HCT116 (cell line): ENCODE results near the gene MLLT3.

Source experiments
- ELF1 ChIP-seq: IDR thresholded peaks from 2 replicates; pipeline ENCODE4 v1.6.1; 2012; ENCODE audit warnings: low read depth, borderline replicate concordance
- EZH2 ChIP-seq: fragments of 200-600 bp; sonication (generic); IDR thresholded peaks from 2 replicates; pipeline ENCODE4 v1.6.1; 2017; ENCODE audit warnings: antibody characterized with exemption, mixed run types
- EZH2phosphoT487 ChIP-seq: fragments of 200-600 bp; IDR thresholded peaks from 2 replicates; pipeline ENCODE4 v1.6.1; 2018; ENCODE audit warnings: antibody characterized with exemption, borderline replicate concordance
- FOSL1 ChIP-seq: IDR thresholded peaks from 2 replicates; pipeline ENCODE4 v1.6.1; 2012; ENCODE audit warnings: low read depth
- JUND ChIP-seq: IDR thresholded peaks from 2 replicates; pipeline ENCODE4 v1.6.1; 2012
- POLR2A ChIP-seq: IDR thresholded peaks from 2 replicates; pipeline ENCODE4 v1.7.0; 2011; ENCODE audit warnings: borderline replicate concordance; ENCODE audit not compliant: insufficient read depth, insufficient read length; ENCODE audit errors: extremely low read depth
- POLR2AphosphoS5 ChIP-seq: IDR thresholded peaks from 2 replicates; pipeline ENCODE4 v1.6.1; 2011; ENCODE audit warnings: mild to moderate bottlenecking, low read depth, low read length, moderate library complexity
- RAD21 ChIP-seq: IDR thresholded peaks from 2 replicates; pipeline ENCODE4 v1.6.1; 2012; ENCODE audit warnings: low read depth, mild to moderate bottlenecking
- TCF7L2 ChIP-seq: IDR thresholded peaks from 2 replicates; pipeline ENCODE4 v1.7.0; 2011; ENCODE audit warnings: borderline replicate concordance, inconsistent platforms; ENCODE audit not compliant: insufficient read depth, insufficient read length; ENCODE audit errors: extremely low read depth
- YY1 ChIP-seq: IDR thresholded peaks from 2 replicates; pipeline ENCODE4 v1.6.1; 2011; ENCODE audit warnings: low read length, low read depth, moderate library complexity, mild to moderate bottlenecking; ENCODE audit not compliant: insufficient replicate concordance; ENCODE audit errors: extremely low read depth
- TF ChIP-seq, protein P1 (sequence below), 3 experiments: fragments of 200-600 bp in 1 of 3; sonication (generic) in 1 of 3; IDR thresholded peaks in 2 of 3; conservative IDR thresholded peaks in 1 of 3; 2 replicates each; pipeline ENCODE4 v1.5.1; 2012 to 2017; ENCODE audit warnings: low read depth in 2 of 3, low read length in 2 of 3, antibody characterized with exemption in 1 of 3, borderline replicate concordance in 1 of 3, control low read depth in 1 of 3, mild to moderate bottlenecking in 1 of 3, mixed read lengths in 1 of 3, mixed run types in 1 of 3, moderate library complexity in 1 of 3; ENCODE audit not compliant: insufficient read depth in 1 of 3
- TF ChIP-seq, protein P2 (sequence below): IDR thresholded peaks from 2 replicates; pipeline ENCODE4 v1.6.1; 2012
- TF ChIP-seq, protein P3 (sequence below): IDR thresholded peaks from 2 replicates; pipeline ENCODE4 v1.6.1; 2012; ENCODE audit warnings: low read depth

DNA sequence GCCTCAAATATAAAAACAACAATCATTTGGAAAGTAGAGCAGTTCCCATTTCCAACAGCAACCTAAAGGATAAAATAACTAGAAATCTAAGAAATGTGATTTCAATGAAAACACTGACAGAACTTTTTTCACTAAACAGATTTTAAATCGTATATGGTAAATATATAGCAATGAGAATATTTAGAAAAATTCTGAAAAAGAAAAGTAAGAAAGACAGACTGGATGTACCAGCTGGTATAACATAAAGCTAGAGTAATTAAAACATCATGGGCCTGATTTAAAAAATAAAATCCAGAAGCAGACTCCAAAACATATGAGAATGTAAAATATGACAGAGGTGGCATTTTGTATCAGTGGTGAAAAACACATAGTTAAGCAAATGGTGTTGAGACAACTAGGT lies 308.9 kb downstream of the MLLT3 start:
- TF ChIP-seq, protein P1, sequence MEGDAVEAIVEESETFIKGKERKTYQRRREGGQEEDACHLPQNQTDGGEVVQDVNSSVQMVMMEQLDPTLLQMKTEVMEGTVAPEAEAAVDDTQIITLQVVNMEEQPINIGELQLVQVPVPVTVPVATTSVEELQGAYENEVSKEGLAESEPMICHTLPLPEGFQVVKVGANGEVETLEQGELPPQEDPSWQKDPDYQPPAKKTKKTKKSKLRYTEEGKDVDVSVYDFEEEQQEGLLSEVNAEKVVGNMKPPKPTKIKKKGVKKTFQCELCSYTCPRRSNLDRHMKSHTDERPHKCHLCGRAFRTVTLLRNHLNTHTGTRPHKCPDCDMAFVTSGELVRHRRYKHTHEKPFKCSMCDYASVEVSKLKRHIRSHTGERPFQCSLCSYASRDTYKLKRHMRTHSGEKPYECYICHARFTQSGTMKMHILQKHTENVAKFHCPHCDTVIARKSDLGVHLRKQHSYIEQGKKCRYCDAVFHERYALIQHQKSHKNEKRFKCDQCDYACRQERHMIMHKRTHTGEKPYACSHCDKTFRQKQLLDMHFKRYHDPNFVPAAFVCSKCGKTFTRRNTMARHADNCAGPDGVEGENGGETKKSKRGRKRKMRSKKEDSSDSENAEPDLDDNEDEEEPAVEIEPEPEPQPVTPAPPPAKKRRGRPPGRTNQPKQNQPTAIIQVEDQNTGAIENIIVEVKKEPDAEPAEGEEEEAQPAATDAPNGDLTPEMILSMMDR (IDR thresholded peaks at IDR 0.05 in 2 of 3, conservative IDR thresholded peaks at IDR 0.05 in 1 of 3; ENCODE audit: borderline replicate concordance in 1 of 3, insufficient read depth in 1 of 3, low read depth in 2 of 3, low read length in 2 of 3) = no peak
- TF ChIP-seq POLR2AphosphoS5 (no peak), JUND (no peak), ELF1 (no peak), RAD21 (no peak), TCF7L2 (no peak), POLR2A (no peak), EZH2phosphoT487 (no peak), YY1 (no peak), FOSL1 (no peak), EZH2 (no peak)
- TF ChIP-seq, protein P2, sequence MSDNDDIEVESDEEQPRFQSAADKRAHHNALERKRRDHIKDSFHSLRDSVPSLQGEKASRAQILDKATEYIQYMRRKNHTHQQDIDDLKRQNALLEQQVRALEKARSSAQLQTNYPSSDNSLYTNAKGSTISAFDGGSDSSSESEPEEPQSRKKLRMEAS = no peak
- TF ChIP-seq, protein P3, sequence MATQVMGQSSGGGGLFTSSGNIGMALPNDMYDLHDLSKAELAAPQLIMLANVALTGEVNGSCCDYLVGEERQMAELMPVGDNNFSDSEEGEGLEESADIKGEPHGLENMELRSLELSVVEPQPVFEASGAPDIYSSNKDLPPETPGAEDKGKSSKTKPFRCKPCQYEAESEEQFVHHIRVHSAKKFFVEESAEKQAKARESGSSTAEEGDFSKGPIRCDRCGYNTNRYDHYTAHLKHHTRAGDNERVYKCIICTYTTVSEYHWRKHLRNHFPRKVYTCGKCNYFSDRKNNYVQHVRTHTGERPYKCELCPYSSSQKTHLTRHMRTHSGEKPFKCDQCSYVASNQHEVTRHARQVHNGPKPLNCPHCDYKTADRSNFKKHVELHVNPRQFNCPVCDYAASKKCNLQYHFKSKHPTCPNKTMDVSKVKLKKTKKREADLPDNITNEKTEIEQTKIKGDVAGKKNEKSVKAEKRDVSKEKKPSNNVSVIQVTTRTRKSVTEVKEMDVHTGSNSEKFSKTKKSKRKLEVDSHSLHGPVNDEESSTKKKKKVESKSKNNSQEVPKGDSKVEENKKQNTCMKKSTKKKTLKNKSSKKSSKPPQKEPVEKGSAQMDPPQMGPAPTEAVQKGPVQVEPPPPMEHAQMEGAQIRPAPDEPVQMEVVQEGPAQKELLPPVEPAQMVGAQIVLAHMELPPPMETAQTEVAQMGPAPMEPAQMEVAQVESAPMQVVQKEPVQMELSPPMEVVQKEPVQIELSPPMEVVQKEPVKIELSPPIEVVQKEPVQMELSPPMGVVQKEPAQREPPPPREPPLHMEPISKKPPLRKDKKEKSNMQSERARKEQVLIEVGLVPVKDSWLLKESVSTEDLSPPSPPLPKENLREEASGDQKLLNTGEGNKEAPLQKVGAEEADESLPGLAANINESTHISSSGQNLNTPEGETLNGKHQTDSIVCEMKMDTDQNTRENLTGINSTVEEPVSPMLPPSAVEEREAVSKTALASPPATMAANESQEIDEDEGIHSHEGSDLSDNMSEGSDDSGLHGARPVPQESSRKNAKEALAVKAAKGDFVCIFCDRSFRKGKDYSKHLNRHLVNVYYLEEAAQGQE = no peak
